ENCODE data around the gene DYNC2LI1.

- TF ChIP-seq CTCF (conservative IDR thresholded peaks at IDR 0.05 in 1 of 2, IDR thresholded peaks at IDR 0.05 in 1 of 2; ENCODE audit: low read depth in 1 of 2, low read length in 2 of 2) (no peak), EZH2 (IDR thresholded peaks at IDR 0.05; ENCODE audit: low read length, missing control alignments) (no peak)
Observed at GRCh38 chr2:43853141-43854081, 79.6 kb downstream of the DYNC2LI1 start.
